Cerebellar cortex (tissue), 1 donor: ENCODE data around the gene VWA8.
"Not testable (repeated sequence)": the region's sequence is repeated elsewhere in the genome, so short reads cannot be mapped to it uniquely, and the experiment has no call there.

Experiments used
- DNase-seq: peaks from one replicate; pipeline ENCODE4 v3.0.0-alpha.2; 2015; ENCODE audit warnings: low spot score

Gene VWA8

GRCh38 chr13:41851351-41851750 is 109.6 kb downstream of the VWA8 start:
- DNase-seq, result no peak

GRCh38 chr13:41848435-41849255 is 112.3 kb downstream of the VWA8 start:
- DNase-seq, result no peak

- no peak for DNase-seq
Measured at GRCh38 chr13:41847216-41847615, 113.7 kb downstream of the VWA8 start.

GRCh38 chr13:41842036-41842620 is 118.8 kb downstream of the VWA8 start:
- no peak for DNase-seq

- DNase-seq, result no peak
Measured at GRCh38 chr13:41837629-41838028, 123.3 kb downstream of the VWA8 start.

GRCh38 chr13:41835871-41836270 is 125.0 kb downstream of the VWA8 start:
- no peak for DNase-seq

GRCh38 chr13:41834697-41835096 is 126.2 kb downstream of the VWA8 start:
- not testable (repeated sequence) for DNase-seq

- no peak for DNase-seq
Measured at GRCh38 chr13:41833831-41834230, 127.1 kb downstream of the VWA8 start.

- no peak for DNase-seq
Measured at GRCh38 chr13:41833201-41833600, 127.7 kb downstream of the VWA8 start.

GRCh38 chr13:41827507-41828213 is 133.2 kb downstream of the VWA8 start:
- no peak for DNase-seq

- no peak for DNase-seq
Measured at GRCh38 chr13:41825691-41826090, 135.2 kb downstream of the VWA8 start.

- no peak for DNase-seq
Measured at GRCh38 chr13:41823476-41823875, 137.4 kb downstream of the VWA8 start.

- DNase-seq, result no peak
Measured at GRCh38 chr13:41822560-41822959, 138.3 kb downstream of the VWA8 start.

- no peak for DNase-seq
Measured at GRCh38 chr13:41821238-41821594, 139.7 kb downstream of the VWA8 start.

GRCh38 chr13:41820581-41821237 is 140.2 kb downstream of the VWA8 start:
- no peak for DNase-seq

GRCh38 chr13:41816057-41816456 is 144.9 kb downstream of the VWA8 start:
- DNase-seq, result no peak

GRCh38 chr13:41813426-41813825 is 147.5 kb downstream of the VWA8 start:
- DNase-seq, result no peak

- no peak for DNase-seq
Measured at GRCh38 chr13:41812851-41813250, 148.1 kb downstream of the VWA8 start.

GRCh38 chr13:41812237-41812636 is 148.7 kb downstream of the VWA8 start:
- DNase-seq, result no peak

GRCh38 chr13:41811588-41812021 is 149.3 kb downstream of the VWA8 start:
- no peak for DNase-seq

- no peak for DNase-seq
Measured at GRCh38 chr13:41809962-41810361, 150.9 kb downstream of the VWA8 start.

GRCh38 chr13:41803445-41803735 is 157.5 kb downstream of the VWA8 start:
- DNase-seq, result not testable (repeated sequence)
